Transverse colon (tissue), 4 donors: ENCODE results near the gene RGS7. TPM values are rescaled to one million over a fixed set of nuclear protein-coding genes. Genes with fewer than 3 reads are reported as not detected.
A peak's percentile ranks its signal among the peaks of the same experiment; 100 is the strongest.

Experiments used
- DNase-seq: peaks from one replicate; pipeline ENCODE4 v3.0.0-alpha.2; 2019
- H3K27ac ChIP-seq, 4 donors: fragments of 200-600 bp; sonication (generic); 2 replicates each; pipeline ENCODE4 v1.5.1; 2016 to 2018; ENCODE audit warnings: inconsistent platforms in 4 of 4
- H3K27me3 ChIP-seq: fragments of 200-600 bp; sonication (generic); 2 replicates; pipeline ENCODE4 v1.5.1; 2017; ENCODE audit warnings: inconsistent platforms
- H3K36me3 ChIP-seq, 4 donors: fragments of 200-600 bp; sonication (generic); 2 replicates each; pipeline ENCODE4 v1.5.1; 2017 to 2019; ENCODE audit warnings: inconsistent platforms in 4 of 4
- H3K4me1 ChIP-seq, 4 donors: fragments of 200-600 bp; sonication (generic); 2 replicates each; pipeline ENCODE4 v1.5.1; 2017 to 2020; ENCODE audit warnings: inconsistent platforms in 4 of 4
- H3K4me3 ChIP-seq, 4 donors: fragments of 200-600 bp; sonication (generic); 1 replicate in 1 of 4; 2 replicates in 3 of 4; pipeline versions ENCODE4 v1.5.1 to v1.6.1; 2017 to 2019; ENCODE audit warnings: inconsistent platforms in 4 of 4
- H3K9me3 ChIP-seq, 2 donors: fragments of 200-600 bp; sonication (generic); 2 replicates each; pipeline ENCODE4 v1.5.1; 2017 to 2019; ENCODE audit warnings: inconsistent platforms in 2 of 2
- CTCF ChIP-seq, 5 experiments: fragments of 200-600 bp in 3 of 5; fragments of 450-650 bp in 2 of 5; sonication (generic) in 3 of 5; IDR thresholded peaks; 1 replicate in 2 of 5; 2 replicates in 3 of 5; pipeline ENCODE4 v1.5.1; 2016 to 2017; ENCODE audit warnings: antibody characterized with exemption in 5 of 5, inconsistent platforms in 3 of 5, mild to moderate bottlenecking in 2 of 5, moderate library complexity in 1 of 5
- EP300 ChIP-seq: sonication (generic); formaldehyde crosslinking; IDR thresholded peaks from one replicate; pipeline ENCODE4 v1.6.1; 2017; ENCODE audit warnings: antibody characterized with exemption, low read depth
- POLR2A ChIP-seq: fragments of 450-650 bp; IDR thresholded peaks from one replicate; pipeline ENCODE4 v1.6.1; 2016; ENCODE audit warnings: antibody characterized with exemption, mild to moderate bottlenecking, moderate library complexity
- POLR2AphosphoS5 ChIP-seq, 3 donors: sonication (generic); formaldehyde crosslinking; IDR thresholded peaks; one replicate each; pipeline ENCODE4 v1.6.1; 2016; ENCODE audit warnings: antibody characterized with exemption in 3 of 3
- WGBS, 2 donors: methylation state at CpG; one replicate each; pipeline ENCODE4 v1.1.5; 2018; ENCODE audit warnings: low coverage in 1 of 2; 5-methylcytosine and 5-hydroxymethylcytosine counted together
- in situ Hi-C, 4 donors: fragments of 200-750 bp; cut with MboI; loops; one replicate each; pipeline versions ENCODE4 v1.15.0 to v1.15.1; 2017; ENCODE audit warnings: low sequenced_read_pairs in 3 of 4, low pct_ligation_motif_present in 1 of 4, low pct_unique_long_range_greater_than_20kb in 1 of 4
- intact Hi-C: fragments of 100-400 bp; cut with DNase I; formaldehyde crosslinking; loops from one replicate; pipeline ENCODE4 v1.15.1; 2023; ENCODE audit warnings: low total_unique reads
- total RNA-seq, 4 donors: library from RNA; depleted of rRNA; stranded (reverse); fragments of >200 nt; gene quantifications; one replicate each; pipeline ENCODE4 v1.1.0, GENCODE V29; 2016

The RGS7 gene
- total RNA-seq, 4 donors from 2014 or later, result 1.5 to 2.0 TPM; not detected in 2

DNA sequence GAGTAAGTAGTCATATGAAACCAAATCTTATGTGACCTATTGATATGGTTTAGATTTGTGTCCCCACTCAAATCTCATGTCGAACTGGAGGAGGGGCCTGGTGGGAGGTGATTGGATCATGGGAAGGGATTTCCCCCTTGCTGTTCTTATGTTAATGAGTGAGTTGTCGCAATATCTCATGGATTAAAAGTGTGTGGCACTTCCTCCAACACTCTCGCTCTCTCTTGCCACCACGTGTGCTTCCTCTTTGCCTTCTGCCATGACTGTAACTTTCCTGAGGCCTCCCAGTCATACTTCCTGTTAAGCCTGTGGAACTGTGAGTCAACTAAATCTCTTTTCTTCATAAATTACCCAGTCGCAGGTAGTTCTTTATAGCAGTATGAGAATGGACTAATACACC, 241.2 kb downstream of the RGS7 start:
- DNase-seq, result no peak
- WGBS, 2 donors, result 75 to 79% methylated on average over 2 to 5 of the region's 5 CpGs
- Histone ChIP-seq H3K4me3 (no peak overlapping the region), H3K36me3 (no peaks in the 10 kb centered on the region), H3K4me1 (no peaks in the 10 kb centered on the region), H3K27me3 (no peaks in the 10 kb centered on the region), H3K9me3 (no peaks in the 10 kb centered on the region), H3K27ac (no peak overlapping the region)
- intact Hi-C loops, result no loop called here
- in situ Hi-C loops, result no loop called here
- TF ChIP-seq EP300 (no peak), CTCF (IDR thresholded peaks at IDR 0.05) (no peak), POLR2AphosphoS5 (IDR thresholded peaks at IDR 0.05) (no peak), POLR2A (no peak)

GRCh38 chr1:241114699-241115233, 242.2 kb downstream of the RGS7 start:
- no peak for DNase-seq
- in situ Hi-C loops, result no loop called here
- intact Hi-C loops, result no loop called here

DNA sequence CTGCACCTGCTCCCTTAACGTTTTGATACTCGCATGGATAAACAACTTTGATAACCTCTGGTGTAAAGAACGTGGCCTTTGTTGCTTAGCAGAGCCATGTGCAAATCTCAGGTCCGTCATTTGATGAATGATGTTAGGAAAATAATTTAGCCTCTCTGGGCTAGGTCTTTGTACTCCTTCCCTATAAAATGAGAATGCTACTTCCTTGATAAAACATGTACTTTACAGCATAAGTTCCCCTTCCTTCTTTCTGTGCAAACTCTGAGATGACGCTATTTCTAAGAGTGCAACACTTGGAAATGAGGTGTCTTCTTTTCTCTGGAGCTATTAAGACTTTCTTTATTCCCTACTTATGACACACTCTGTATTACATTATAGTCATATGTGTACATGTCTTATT, 243.4 kb downstream of the RGS7 start:
- H3K9me3 ChIP-seq, result no peaks in the 10 kb centered on the region
- H3K36me3 ChIP-seq, result no peaks in the 10 kb centered on the region
- WGBS, 2 donors, result 41 to 46% methylated on average over 5 of the region's 5 CpGs
- TF ChIP-seq POLR2AphosphoS5 (IDR thresholded peaks at IDR 0.05) (no peak), POLR2A (no peak), EP300 (no peak), CTCF (IDR thresholded peaks at IDR 0.05) (no peak)
- in situ Hi-C loops, result no loop called here
- no peak overlapping the region for H3K4me3 ChIP-seq
- no peak overlapping the region for H3K27ac ChIP-seq
- no peaks in the 10 kb centered on the region for H3K4me1 ChIP-seq
- no peak for DNase-seq
- H3K27me3 ChIP-seq, result no peaks in the 10 kb centered on the region
- intact Hi-C loops, result no loop called here

More at GRCh38 chr1:241114699-241115233, 242.2 kb downstream of the RGS7 start:
- Histone ChIP-seq H3K4me1 (no peaks in the 10 kb centered on the region), H3K27me3 (no peaks in the 10 kb centered on the region), H3K9me3 (no peaks in the 10 kb centered on the region), H3K27ac (no peak overlapping the region), H3K36me3 (no peaks in the 10 kb centered on the region), H3K4me3 (no peak overlapping the region)
- 48 to 60% methylated on average over 1 of the region's 1 CpG for WGBS, 2 donors
- no peak for TF ChIP-seq EP300
- TF ChIP-seq POLR2A, result no peak
- no peak for TF ChIP-seq POLR2AphosphoS5 (IDR thresholded peaks at IDR 0.05)
- TF ChIP-seq CTCF (IDR thresholded peaks at IDR 0.05), result no peak

- TF ChIP-seq CTCF (IDR thresholded peaks at IDR 0.05), result no peak
- no peak for TF ChIP-seq POLR2AphosphoS5 (IDR thresholded peaks at IDR 0.05)
- TF ChIP-seq EP300, result no peak
- no peak for TF ChIP-seq POLR2A
- no peaks in the 10 kb centered on the region for H3K27me3 ChIP-seq
- H3K27ac ChIP-seq, result no peak overlapping the region
- DNase-seq, result peak; percentile 16
- H3K4me1 ChIP-seq, result no peaks in the 10 kb centered on the region
- WGBS, 2 donors, result 42 to 62% methylated on average over 7 of the region's 7 CpGs
- intact Hi-C loops, result no loop called here
- in situ Hi-C loops, result no loop called here
- no peaks in the 10 kb centered on the region for H3K9me3 ChIP-seq
- H3K4me3 ChIP-seq, result no peak overlapping the region
- no peaks in the 10 kb centered on the region for H3K36me3 ChIP-seq
Measured at GRCh38 chr1:241109039-241109438, 248.0 kb downstream of the RGS7 start.
